ENCODE data around the gene EIF2D. TPM values are rescaled to one million over a fixed set of nuclear protein-coding genes. Genes with fewer than 3 reads are reported as not detected.

EIF2D gene
- total and polyA plus RNA-seq, 9 of the 15 experiments (the other 6 are each of a cell fraction or from before 2014, with no cell fraction given), result 81.1 to 138 (median 93.9) TPM

DNA sequence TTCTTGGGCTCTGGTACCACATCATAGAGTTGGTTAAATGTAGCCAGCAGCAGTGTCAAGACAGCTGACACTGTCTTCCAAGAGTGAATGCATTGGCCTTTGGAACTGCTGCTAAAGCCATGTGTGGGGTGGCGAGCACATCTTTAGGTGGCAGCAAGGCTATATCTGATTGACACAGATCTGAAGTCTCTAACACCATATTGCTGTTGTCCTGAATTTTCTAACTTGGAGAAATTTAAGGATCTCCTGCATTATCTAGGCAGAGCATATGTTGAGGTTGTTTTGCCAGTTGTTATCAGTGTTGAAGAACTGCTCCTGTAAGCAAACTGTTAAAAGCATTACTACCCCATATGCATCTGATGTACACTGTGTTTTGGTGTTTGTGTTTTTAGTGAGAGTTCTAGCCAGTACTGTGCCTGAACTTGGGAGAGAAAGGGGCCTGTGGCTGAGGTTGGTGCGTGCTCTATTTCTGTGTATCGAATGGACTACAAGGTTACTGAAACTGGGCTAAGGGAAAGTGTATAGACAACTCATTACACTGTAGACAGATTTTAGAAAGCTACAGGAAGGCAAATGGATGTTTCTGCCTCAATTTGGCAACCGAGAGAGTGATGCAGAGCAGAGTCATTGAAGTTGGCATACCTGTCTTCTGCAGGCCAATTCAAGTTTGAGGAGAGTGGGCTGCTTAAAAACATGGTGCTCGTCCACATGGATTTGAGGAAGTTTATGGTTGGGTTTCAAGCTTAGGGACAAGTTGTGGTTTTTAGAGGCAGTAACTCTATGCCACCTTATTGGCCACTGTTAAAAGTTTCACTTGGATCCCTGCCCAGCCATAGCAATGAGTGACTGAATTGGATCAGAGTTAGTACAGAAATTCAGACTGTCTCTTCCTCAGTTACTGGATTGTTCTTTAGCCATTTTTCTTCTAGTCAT, 40.0 kb upstream of the EIF2D start (continued):
- TF ChIP-seq FOXA1 (IDR thresholded peaks at IDR 0.05; ENCODE audit: borderline replicate concordance) (no peak), MED1 (CRISPR knock-in tag; IDR thresholded peaks at IDR 0.05; ENCODE audit: borderline replicate concordance) (no peak), ZBTB8A (IDR thresholded peaks at IDR 0.05; ENCODE audit: partially characterized antibody) (no peak), HMG20B (CRISPR knock-in tag; IDR thresholded peaks at IDR 0.05) (no peak), ZNF766 (CRISPR knock-in tag; conservative IDR thresholded peaks at IDR 0.05) (peak; percentile 81), ZNF668 (CRISPR knock-in tag; IDR thresholded peaks at IDR 0.05) (no peak), NR4A1 (CRISPR knock-in tag; IDR thresholded peaks at IDR 0.05) (no peak), NR4A1 (tag; IDR thresholded peaks at IDR 0.05) (no peak; the same call in none of the 2 replicates), MCM3 (IDR thresholded peaks at IDR 0.05) (no peak), TGIF2 (CRISPR knock-in tag; IDR thresholded peaks at IDR 0.05) (no peak), XRCC3 (IDR thresholded peaks at IDR 0.05) (no peak), OTX1 (CRISPR knock-in tag; IDR thresholded peaks at IDR 0.05) (no peak), ZFPM2 (CRISPR knock-in tag; IDR thresholded peaks at IDR 0.05) (no peak)
- TF ChIP-seq, protein P1, sequence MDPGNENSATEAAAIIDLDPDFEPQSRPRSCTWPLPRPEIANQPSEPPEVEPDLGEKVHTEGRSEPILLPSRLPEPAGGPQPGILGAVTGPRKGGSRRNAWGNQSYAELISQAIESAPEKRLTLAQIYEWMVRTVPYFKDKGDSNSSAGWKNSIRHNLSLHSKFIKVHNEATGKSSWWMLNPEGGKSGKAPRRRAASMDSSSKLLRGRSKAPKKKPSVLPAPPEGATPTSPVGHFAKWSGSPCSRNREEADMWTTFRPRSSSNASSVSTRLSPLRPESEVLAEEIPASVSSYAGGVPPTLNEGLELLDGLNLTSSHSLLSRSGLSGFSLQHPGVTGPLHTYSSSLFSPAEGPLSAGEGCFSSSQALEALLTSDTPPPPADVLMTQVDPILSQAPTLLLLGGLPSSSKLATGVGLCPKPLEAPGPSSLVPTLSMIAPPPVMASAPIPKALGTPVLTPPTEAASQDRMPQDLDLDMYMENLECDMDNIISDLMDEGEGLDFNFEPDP (CRISPR knock-in tag; IDR thresholded peaks at IDR 0.05), result no peak
- TF ChIP-seq, protein P2, sequence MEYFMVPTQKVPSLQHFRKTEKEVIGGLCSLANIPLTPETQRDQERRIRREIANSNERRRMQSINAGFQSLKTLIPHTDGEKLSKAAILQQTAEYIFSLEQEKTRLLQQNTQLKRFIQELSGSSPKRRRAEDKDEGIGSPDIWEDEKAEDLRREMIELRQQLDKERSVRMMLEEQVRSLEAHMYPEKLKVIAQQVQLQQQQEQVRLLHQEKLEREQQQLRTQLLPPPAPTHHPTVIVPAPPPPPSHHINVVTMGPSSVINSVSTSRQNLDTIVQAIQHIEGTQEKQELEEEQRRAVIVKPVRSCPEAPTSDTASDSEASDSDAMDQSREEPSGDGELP (CRISPR knock-in tag; IDR thresholded peaks at IDR 0.05; ENCODE audit: borderline replicate concordance), result 0 out of 2 replicates have a peak, but pooled peaks have one; percentile 27
- TF ChIP-seq, protein P3, sequence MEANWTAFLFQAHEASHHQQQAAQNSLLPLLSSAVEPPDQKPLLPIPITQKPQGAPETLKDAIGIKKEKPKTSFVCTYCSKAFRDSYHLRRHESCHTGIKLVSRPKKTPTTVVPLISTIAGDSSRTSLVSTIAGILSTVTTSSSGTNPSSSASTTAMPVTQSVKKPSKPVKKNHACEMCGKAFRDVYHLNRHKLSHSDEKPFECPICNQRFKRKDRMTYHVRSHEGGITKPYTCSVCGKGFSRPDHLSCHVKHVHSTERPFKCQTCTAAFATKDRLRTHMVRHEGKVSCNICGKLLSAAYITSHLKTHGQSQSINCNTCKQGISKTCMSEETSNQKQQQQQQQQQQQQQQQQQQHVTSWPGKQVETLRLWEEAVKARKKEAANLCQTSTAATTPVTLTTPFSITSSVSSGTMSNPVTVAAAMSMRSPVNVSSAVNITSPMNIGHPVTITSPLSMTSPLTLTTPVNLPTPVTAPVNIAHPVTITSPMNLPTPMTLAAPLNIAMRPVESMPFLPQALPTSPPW (CRISPR knock-in tag; IDR thresholded peaks at IDR 0.05), result peak; percentile 43; the same call in 1 of the 2 replicates
